Measurements from ENCODE around the gene ERAL1. TPM values are rescaled to one million over a fixed set of nuclear protein-coding genes. Genes with fewer than 3 reads are reported as not detected.

Gene ERAL1
- total and polyA plus RNA-seq, 2 of the 13 experiments (the other 11 are each of a cell fraction or from before 2014, with no cell fraction given): 46.9 to 72.2 TPM

- no peak for TF ChIP-seq IRF2 (CRISPR knock-in tag; IDR thresholded peaks at IDR 0.05)
- TF ChIP-seq ZNF441 (CRISPR knock-in tag; IDR thresholded peaks at IDR 0.05; ENCODE audit: borderline replicate concordance): no peak
- TF ChIP-seq ZFP37 (CRISPR knock-in tag; IDR thresholded peaks at IDR 0.05; ENCODE audit: borderline replicate concordance): 0 out of 2 replicates have a peak, but pooled peaks have one; percentile 32
- TF ChIP-seq ZSCAN30 (CRISPR knock-in tag; IDR thresholded peaks at IDR 0.05): no peak
- TF ChIP-seq U2AF1 (optimal IDR thresholded peaks at IDR 0.05; ENCODE audit: low read depth, low read length): no peak
- TF ChIP-seq ZNF121 (CRISPR knock-in tag; IDR thresholded peaks at IDR 0.05): no peak
- 0 out of 2 replicates have a peak, but pooled peaks have one; percentile 40 for TF ChIP-seq ZNF589 (CRISPR knock-in tag; conservative IDR thresholded peaks at IDR 0.05)
- no peak for TF ChIP-seq ZNF83 (CRISPR knock-in tag; IDR thresholded peaks at IDR 0.05; ENCODE audit: borderline replicate concordance)
- no peak for TF ChIP-seq ZNF557 (CRISPR knock-in tag; IDR thresholded peaks at IDR 0.05)
- peak; percentile 41; the same call in 1 of the 2 replicates for TF ChIP-seq HBP1 (CRISPR knock-in tag; IDR thresholded peaks at IDR 0.05; ENCODE audit: low read depth)
- TF ChIP-seq ZNF382 (CRISPR knock-in tag; IDR thresholded peaks at IDR 0.05; ENCODE audit: borderline replicate concordance): no peak
- TF ChIP-seq CSRNP1 (CRISPR knock-in tag; IDR thresholded peaks at IDR 0.05): no peak; the same call in 1 of the 2 replicates
- TF ChIP-seq ZNF549 (CRISPR knock-in tag; IDR thresholded peaks at IDR 0.05): no peak
- peak; percentile 31; the same call in 1 of the 2 replicates for TF ChIP-seq KMT2A (CRISPR knock-in tag; IDR thresholded peaks at IDR 0.05)
- TF ChIP-seq GABPA (IDR thresholded peaks at IDR 0.05; ENCODE audit: low read depth, low read length): peak; percentile 68
- TF ChIP-seq GABPA (CRISPR knock-in tag; IDR thresholded peaks at IDR 0.05; ENCODE audit: low read depth): peak; percentile 63; the same call in 1 of the 2 replicates
- TF ChIP-seq ZFY (CRISPR knock-in tag; IDR thresholded peaks at IDR 0.05): peak; percentile 90
- no peak for TF ChIP-seq CBX2 (IDR thresholded peaks at IDR 0.05; ENCODE audit: low read depth, low read length)
- TF ChIP-seq CBX2 (CRISPR knock-in tag; IDR thresholded peaks at IDR 0.05; ENCODE audit: low read depth): no peak
- no peak for TF ChIP-seq ZNF616 (CRISPR knock-in tag; IDR thresholded peaks at IDR 0.05; ENCODE audit: low read depth)
- 0 out of 2 replicates have a peak, but pooled peaks have one; percentile 40 for TF ChIP-seq HNF1B (CRISPR knock-in tag; IDR thresholded peaks at IDR 0.05)
- peak; percentile 54; the same call in 1 of the 2 replicates for TF ChIP-seq GMEB1 (CRISPR knock-in tag; IDR thresholded peaks at IDR 0.05; ENCODE audit: borderline replicate concordance)
- no peak for TF ChIP-seq NFE2 (CRISPR knock-in tag; IDR thresholded peaks at IDR 0.05)
- TF ChIP-seq ARID2 (CRISPR knock-in tag; IDR thresholded peaks at IDR 0.05; ENCODE audit: borderline replicate concordance): no peak
- no peak for TF ChIP-seq NFRKB (IDR thresholded peaks at IDR 0.05)
These were observed 42.3 kb downstream of the ERAL1 start, which contains the start of gene FLOT2 (continued) for GRCh38 chr17:28896884-28897768.

Data from HepG2 (cell line).